ENCODE measurements around the gene PDHA2.
A peak's percentile ranks its signal among the peaks of the same experiment; 100 is the strongest.

Gene PDHA2

DNA sequence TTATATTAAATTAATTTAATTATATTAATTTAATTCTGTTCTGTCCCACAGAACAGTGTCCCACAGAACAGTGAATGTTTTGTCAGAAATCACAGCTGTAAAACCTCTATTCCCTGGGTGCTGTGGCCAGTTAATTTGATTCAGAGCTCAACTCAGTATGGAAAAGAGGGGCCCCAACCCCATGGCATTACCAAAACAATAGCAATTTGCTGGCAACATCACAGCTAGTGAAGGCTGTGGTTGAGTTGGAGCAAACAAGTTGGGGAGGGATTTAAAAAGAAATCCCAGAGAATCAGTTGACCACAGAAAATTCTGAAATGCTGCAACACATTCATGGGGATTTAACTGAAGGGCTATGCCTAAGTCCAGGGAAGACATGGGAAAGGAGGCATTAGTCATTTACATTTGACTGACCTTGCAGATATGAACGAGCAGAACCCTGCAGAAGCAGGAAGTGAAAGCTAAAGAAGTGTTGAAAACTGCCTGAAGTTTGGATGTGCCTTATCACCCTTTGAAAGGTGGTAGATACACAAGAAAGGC lies 30.1 kb downstream of the PDHA2 start:
- TF ChIP-seq FOXP2 (optimal IDR thresholded peaks at IDR 0.05; ENCODE audit: borderline replicate concordance, extremely low read depth, extremely low read length, insufficient read depth) (no peak), TAF1 (IDR thresholded peaks at IDR 0.05; ENCODE audit: borderline replicate concordance, insufficient read depth, low read length) (no peak), POLR2AphosphoS5 (IDR thresholded peaks at IDR 0.05; ENCODE audit: low read depth, low read length) (no peak), SIN3A (IDR thresholded peaks at IDR 0.05; ENCODE audit: borderline replicate concordance, insufficient read depth, low read length) (no peak)
- TF ChIP-seq, protein P1, sequence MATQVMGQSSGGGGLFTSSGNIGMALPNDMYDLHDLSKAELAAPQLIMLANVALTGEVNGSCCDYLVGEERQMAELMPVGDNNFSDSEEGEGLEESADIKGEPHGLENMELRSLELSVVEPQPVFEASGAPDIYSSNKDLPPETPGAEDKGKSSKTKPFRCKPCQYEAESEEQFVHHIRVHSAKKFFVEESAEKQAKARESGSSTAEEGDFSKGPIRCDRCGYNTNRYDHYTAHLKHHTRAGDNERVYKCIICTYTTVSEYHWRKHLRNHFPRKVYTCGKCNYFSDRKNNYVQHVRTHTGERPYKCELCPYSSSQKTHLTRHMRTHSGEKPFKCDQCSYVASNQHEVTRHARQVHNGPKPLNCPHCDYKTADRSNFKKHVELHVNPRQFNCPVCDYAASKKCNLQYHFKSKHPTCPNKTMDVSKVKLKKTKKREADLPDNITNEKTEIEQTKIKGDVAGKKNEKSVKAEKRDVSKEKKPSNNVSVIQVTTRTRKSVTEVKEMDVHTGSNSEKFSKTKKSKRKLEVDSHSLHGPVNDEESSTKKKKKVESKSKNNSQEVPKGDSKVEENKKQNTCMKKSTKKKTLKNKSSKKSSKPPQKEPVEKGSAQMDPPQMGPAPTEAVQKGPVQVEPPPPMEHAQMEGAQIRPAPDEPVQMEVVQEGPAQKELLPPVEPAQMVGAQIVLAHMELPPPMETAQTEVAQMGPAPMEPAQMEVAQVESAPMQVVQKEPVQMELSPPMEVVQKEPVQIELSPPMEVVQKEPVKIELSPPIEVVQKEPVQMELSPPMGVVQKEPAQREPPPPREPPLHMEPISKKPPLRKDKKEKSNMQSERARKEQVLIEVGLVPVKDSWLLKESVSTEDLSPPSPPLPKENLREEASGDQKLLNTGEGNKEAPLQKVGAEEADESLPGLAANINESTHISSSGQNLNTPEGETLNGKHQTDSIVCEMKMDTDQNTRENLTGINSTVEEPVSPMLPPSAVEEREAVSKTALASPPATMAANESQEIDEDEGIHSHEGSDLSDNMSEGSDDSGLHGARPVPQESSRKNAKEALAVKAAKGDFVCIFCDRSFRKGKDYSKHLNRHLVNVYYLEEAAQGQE (IDR thresholded peaks at IDR 0.05; ENCODE audit: insufficient read depth in 1 of 2, low read depth in 2 of 2, low read length in 2 of 2): no peak

DNA sequence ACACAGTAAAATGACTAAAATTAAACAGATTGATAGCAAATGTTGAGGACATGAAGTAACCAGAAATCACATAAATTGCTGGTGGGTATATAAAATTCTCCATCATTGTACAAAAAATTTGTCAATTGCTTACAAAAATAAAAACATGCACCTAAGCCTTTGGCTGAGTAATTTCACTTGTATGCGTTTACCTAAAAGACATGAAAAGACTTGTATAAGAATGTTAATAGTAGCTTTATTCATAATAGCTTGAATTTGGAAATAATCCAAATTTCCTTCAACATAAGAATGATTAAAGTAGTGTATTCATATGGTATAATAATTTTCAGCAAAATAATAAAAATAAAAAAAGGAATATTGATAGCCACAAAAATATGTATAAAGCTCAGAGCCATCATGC lies 37.7 kb downstream of the PDHA2 start:
- no peak for TF ChIP-seq TAF1 (IDR thresholded peaks at IDR 0.05; ENCODE audit: borderline replicate concordance, insufficient read depth, low read length)
- TF ChIP-seq FOXP2 (optimal IDR thresholded peaks at IDR 0.05; ENCODE audit: borderline replicate concordance, extremely low read depth, extremely low read length, insufficient read depth): no peak
- no peak for TF ChIP-seq SIN3A (IDR thresholded peaks at IDR 0.05; ENCODE audit: borderline replicate concordance, insufficient read depth, low read length)
- no peak for TF ChIP-seq POLR2AphosphoS5 (IDR thresholded peaks at IDR 0.05; ENCODE audit: low read depth, low read length)
- TF ChIP-seq, protein P1 (IDR thresholded peaks at IDR 0.05; ENCODE audit: insufficient read depth in 1 of 2, low read depth in 2 of 2, low read length in 2 of 2): no peak

DNA sequence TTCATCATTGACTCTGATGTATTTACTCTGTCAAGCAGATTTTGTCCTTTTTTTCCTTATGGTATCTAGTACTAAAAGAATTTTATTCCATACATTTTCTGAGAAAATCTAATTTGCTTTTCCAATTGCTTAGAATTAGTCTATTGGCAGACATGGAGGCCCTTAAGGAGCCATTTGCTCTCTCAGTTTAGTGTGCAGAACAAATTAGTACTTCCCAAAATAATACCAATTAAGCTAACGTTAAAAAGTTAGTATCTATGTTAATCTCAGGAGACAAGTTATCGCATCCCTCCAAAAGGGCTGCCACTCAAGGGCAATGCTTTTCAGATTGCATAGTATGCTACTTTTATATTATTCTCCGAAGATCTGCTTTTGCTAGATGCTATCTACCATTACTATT lies 47.7 kb downstream of the PDHA2 start:
- TF ChIP-seq TAF1 (IDR thresholded peaks at IDR 0.05; ENCODE audit: borderline replicate concordance, insufficient read depth, low read length) (no peak), POLR2AphosphoS5 (IDR thresholded peaks at IDR 0.05; ENCODE audit: low read depth, low read length) (no peak), FOXP2 (optimal IDR thresholded peaks at IDR 0.05; ENCODE audit: borderline replicate concordance, extremely low read depth, extremely low read length, insufficient read depth) (no peak), SIN3A (IDR thresholded peaks at IDR 0.05; ENCODE audit: borderline replicate concordance, insufficient read depth, low read length) (no peak)
- TF ChIP-seq, protein P1 (IDR thresholded peaks at IDR 0.05; ENCODE audit: insufficient read depth in 1 of 2, low read depth in 2 of 2, low read length in 2 of 2): no peak

DNA sequence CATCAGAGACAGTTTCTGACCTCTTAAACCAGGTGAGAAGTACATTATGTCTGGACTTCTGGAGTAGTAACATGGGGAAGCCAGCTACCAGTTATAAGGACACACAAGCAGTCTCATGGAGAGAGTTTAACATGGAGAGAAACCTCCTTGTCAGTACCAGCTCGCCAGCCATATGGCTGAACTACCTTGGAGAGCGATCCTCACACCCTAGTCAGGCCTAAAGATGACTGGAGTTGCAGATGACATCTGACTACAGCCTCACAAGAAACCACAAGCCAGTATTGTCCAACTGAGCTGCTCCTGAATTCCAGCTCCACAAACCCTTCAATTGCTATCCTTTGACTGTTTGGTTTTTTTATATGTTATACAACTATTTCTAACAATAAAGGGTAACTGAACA lies 49.8 kb downstream of the PDHA2 start:
- TF ChIP-seq, protein P1 (IDR thresholded peaks at IDR 0.05; ENCODE audit: insufficient read depth in 1 of 2, low read depth in 2 of 2, low read length in 2 of 2): peak; percentile 49 to 88; a peak in 3 of 4 replicates
- no peak for TF ChIP-seq TAF1 (IDR thresholded peaks at IDR 0.05; ENCODE audit: borderline replicate concordance, insufficient read depth, low read length)
- no peak for TF ChIP-seq SIN3A (IDR thresholded peaks at IDR 0.05; ENCODE audit: borderline replicate concordance, insufficient read depth, low read length)

All from PFSK-1 (cell line).